Measurements from ENCODE around the gene IGFL1. TPM values are rescaled to one million over a fixed set of nuclear protein-coding genes. Genes with fewer than 3 reads are reported as not detected.
"Not testable (repeated sequence)": the region's sequence is repeated elsewhere in the genome, so short reads cannot be mapped to it uniquely, and the experiment has no call there.

The IGFL1 gene
- total RNA-seq, 1 donor from 2014 or later = not detected

DNA sequence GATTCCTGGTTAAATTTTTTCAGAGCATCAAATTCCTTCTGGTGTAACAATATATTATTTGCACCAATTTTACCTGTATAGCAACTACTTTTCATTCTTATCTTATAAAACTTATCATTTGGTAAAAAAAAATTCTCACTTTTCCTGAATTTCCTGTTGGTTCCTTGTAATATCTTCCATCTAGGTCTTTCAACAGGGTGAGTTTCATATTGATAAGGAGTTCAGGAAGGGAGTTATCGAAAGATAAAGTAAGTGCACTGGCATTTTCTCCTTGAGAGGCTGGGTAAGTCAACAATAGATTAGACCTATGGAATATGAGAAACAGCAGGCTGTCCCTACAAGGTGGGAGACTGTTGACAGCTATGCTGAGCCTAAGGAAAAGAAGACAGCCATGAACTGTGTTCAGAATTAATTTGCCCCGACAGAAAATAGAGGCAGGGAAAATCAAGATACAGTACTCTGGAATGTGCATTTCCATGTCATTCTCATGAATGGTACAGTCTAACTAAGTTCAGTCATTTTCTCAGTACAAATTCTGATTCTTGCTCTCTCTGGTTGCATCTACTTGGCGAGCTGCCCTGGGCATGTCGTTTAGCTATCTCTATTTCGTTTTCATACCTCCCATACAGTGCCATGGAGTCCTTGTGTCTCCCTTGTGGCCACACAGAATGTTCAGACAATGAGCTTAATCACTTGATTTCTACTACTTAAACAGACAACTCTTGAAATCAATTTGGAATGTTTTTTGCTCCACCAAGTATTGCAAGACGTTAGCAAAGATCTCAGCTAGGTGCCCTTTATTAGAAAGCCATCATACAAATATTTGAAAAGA lies 9.9 kb downstream of the IGFL1 start:
- no peak for FAIRE-seq
- no peak overlapping the region for H3K4me3 ChIP-seq (ENCODE audit: low read depth, low read length)
- no peak for DNase-seq (ENCODE audit: low read depth)
- TF ChIP-seq CTCF (IDR thresholded peaks at IDR 0.05; ENCODE audit: insufficient read depth, low read length, severe bottlenecking) = no peak
- no peaks in the 10 kb centered on the region for H3K36me3 ChIP-seq (ENCODE audit: control insufficient read depth, insufficient read depth, low read length)
- peaks cover 17% of the 10 kb centered on the region for H3K27me3 ChIP-seq (ENCODE audit: control insufficient read depth, insufficient read depth, low read length)

GRCh38 chr19:46240693-46241092 lies 11.2 kb downstream of the IGFL1 start:
- H3K4me3 ChIP-seq (ENCODE audit: low read depth, low read length) = no peak overlapping the region
- DNase-seq (ENCODE audit: low read depth) (no peak), FAIRE-seq (no peak)
- H3K27me3 ChIP-seq (ENCODE audit: control insufficient read depth, insufficient read depth, low read length) = peaks cover 19% of the 10 kb centered on the region
- H3K36me3 ChIP-seq (ENCODE audit: control insufficient read depth, insufficient read depth, low read length) = no peaks in the 10 kb centered on the region
- no peak for TF ChIP-seq CTCF (IDR thresholded peaks at IDR 0.05; ENCODE audit: insufficient read depth, low read length, severe bottlenecking)

GRCh38 chr19:46241626-46242025 lies 12.1 kb downstream of the IGFL1 start:
- peaks cover 15% of the 10 kb centered on the region for H3K27me3 ChIP-seq (ENCODE audit: control insufficient read depth, insufficient read depth, low read length)
- no peak for TF ChIP-seq CTCF (IDR thresholded peaks at IDR 0.05; ENCODE audit: insufficient read depth, low read length, severe bottlenecking)
- DNase-seq (ENCODE audit: low read depth) (no peak), FAIRE-seq (no peak)
- H3K4me3 ChIP-seq (ENCODE audit: low read depth, low read length) = no peak overlapping the region
- H3K36me3 ChIP-seq (ENCODE audit: control insufficient read depth, insufficient read depth, low read length) = no peaks in the 10 kb centered on the region

DNA sequence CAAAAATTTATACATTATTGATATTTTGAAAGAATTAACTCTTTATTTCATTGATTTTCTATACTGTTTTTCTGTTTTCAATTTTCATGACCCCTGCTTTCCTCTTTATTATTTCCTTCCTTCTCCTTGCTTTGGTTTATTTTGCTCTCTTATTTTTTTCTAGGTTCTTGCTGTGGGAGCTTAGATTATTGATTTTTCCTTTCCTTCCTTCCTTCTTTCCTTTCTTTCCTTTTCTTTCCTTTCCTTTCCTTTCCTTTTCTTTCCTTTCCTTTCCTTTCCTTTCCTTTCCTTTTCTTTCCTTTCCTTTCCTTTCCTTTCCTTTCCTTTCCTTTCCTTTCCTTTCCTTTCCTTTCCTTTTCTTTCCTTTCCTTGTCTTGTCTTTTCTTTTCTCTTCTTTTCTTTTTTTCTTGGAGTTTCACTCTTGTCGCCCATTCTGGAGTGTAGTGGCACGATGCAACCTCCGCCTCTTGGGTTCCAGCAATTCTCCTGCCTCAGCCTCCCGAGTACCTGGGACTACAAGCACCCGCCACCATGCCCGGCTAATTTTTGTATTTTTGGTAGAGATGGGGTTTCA lies 13.6 kb downstream of the IGFL1 start:
- DNase-seq (ENCODE audit: low read depth); H3K4me3 ChIP-seq (ENCODE audit: low read depth, low read length); FAIRE-seq; H3K36me3 ChIP-seq (ENCODE audit: control insufficient read depth, insufficient read depth, low read length): not testable (repeated sequence)
- peaks cover 14% of the 10 kb centered on the region for H3K27me3 ChIP-seq (ENCODE audit: control insufficient read depth, insufficient read depth, low read length)

DNA sequence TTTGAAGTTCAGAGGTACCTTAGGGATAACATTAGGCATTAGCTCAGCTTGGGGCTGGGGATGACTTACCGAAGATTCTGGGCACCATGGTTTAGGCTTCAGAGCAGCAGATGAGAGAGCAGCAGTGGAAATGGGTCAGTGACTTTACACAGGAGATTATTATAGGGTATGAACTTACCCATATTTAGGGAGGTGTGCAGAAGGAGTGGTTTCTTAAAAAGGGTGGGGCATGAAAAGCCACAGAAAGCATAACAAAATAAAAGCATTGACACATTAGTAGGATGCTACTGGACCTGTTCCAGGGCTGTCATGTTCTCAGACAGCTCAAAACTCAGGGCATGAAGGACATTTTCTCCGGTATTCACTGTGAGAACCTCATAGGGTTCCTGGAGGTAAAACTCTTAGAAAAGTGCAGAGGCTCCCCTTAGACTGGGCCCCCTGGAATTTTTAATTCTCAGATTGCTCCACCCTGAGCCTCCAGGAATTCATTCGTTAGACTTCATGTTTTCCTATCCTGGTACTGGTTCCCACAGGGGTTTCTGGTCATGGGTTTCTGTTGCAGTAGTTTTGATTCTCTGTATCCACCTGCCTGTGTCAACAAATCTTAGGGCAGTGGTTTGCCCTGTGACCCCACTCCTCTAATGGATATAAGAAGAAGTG lies 20.7 kb downstream of the IGFL1 start:
- Histone ChIP-seq H3K4me3 (ENCODE audit: low read depth, low read length) (no peak overlapping the region), H3K27me3 (ENCODE audit: control insufficient read depth, insufficient read depth, low read length) (peaks cover 15% of the 10 kb centered on the region), H3K36me3 (ENCODE audit: control insufficient read depth, insufficient read depth, low read length) (no peaks in the 10 kb centered on the region)
- TF ChIP-seq CTCF (IDR thresholded peaks at IDR 0.05; ENCODE audit: insufficient read depth, low read length, severe bottlenecking) = no peak
- peak; percentile 50 for FAIRE-seq
- DNase-seq (ENCODE audit: low read depth) = no peak

DNA sequence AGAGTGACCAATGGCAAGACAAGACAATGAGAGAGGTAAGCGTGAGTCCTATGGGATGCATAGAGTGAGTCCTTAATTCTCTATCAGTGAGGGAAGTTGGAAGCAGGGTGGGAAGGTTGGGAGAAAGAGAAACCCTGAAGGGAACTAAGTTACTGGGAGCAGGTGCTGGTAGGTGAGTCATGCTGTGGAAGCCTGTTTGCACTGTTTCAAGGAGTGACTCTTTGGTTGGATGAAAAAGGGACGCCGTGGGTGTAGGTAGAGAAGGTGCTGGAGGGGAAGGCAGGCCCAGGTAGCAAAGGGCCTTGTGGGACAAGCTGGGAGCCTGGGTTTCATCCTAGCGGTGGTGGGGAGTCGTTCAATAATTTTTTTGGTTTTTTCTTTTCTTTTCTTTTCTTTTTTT lies 21.9 kb downstream of the IGFL1 start:
- H3K4me3 ChIP-seq (ENCODE audit: low read depth, low read length) = no peak overlapping the region
- peak; percentile 47 for DNase-seq (ENCODE audit: low read depth)
- FAIRE-seq = peak; percentile 32
- H3K36me3 ChIP-seq (ENCODE audit: control insufficient read depth, insufficient read depth, low read length) = no peaks in the 10 kb centered on the region
- no peak for TF ChIP-seq CTCF (IDR thresholded peaks at IDR 0.05; ENCODE audit: insufficient read depth, low read length, severe bottlenecking)
- H3K27me3 ChIP-seq (ENCODE audit: control insufficient read depth, insufficient read depth, low read length) = peaks cover 14% of the 10 kb centered on the region
